ENCODE measurements around the gene SRBD1.

The SRBD1 gene

GRCh38 chr2:45631319-45631718 is 20.3 kb upstream of the SRBD1 start:
- H3K27me3 ChIP-seq (replicated peaks; ENCODE audit: control insufficient read depth, insufficient read depth, low read length): no peaks in the 10 kb centered on the region
- H3K9me3 ChIP-seq (ENCODE audit: control insufficient read depth, low read length): no peaks in the 10 kb centered on the region
- no peaks in the 10 kb centered on the region for H3K4me1 ChIP-seq (ENCODE audit: control insufficient read depth, insufficient read depth, low read length)
- H3K9ac ChIP-seq (ENCODE audit: low read length): no peak overlapping the region
- H3K4me3 ChIP-seq (ENCODE audit: low read length): no peak overlapping the region
- H3K36me3 ChIP-seq (ENCODE audit: control insufficient read depth, insufficient read depth, low read length, severe bottlenecking): no peaks in the 10 kb centered on the region
- no peak for DNase-seq (ENCODE audit: low read depth)

- no peaks in the 10 kb centered on the region for H3K9me3 ChIP-seq (ENCODE audit: control insufficient read depth, low read length)
- no peaks in the 10 kb centered on the region for H3K4me1 ChIP-seq (ENCODE audit: control insufficient read depth, insufficient read depth, low read length)
- H3K4me3 ChIP-seq (ENCODE audit: low read length): no peak overlapping the region
- DNase-seq (ENCODE audit: low read depth): no peak
- no peaks in the 10 kb centered on the region for H3K36me3 ChIP-seq (ENCODE audit: control insufficient read depth, insufficient read depth, low read length, severe bottlenecking)
- no peaks in the 10 kb centered on the region for H3K27me3 ChIP-seq (replicated peaks; ENCODE audit: control insufficient read depth, insufficient read depth, low read length)
- H3K9ac ChIP-seq (ENCODE audit: low read length): no peak overlapping the region
Observed at GRCh38 chr2:45629971-45630370, 18.9 kb upstream of the SRBD1 start.

- H3K27me3 ChIP-seq (replicated peaks; ENCODE audit: control insufficient read depth, insufficient read depth, low read length): no peaks in the 10 kb centered on the region
- DNase-seq (ENCODE audit: low read depth): peak; percentile 41
- H3K9me3 ChIP-seq (ENCODE audit: control insufficient read depth, low read length): no peaks in the 10 kb centered on the region
- no peak overlapping the region for H3K4me3 ChIP-seq (ENCODE audit: low read length)
- H3K9ac ChIP-seq (ENCODE audit: low read length): no peak overlapping the region
- no peaks in the 10 kb centered on the region for H3K4me1 ChIP-seq (ENCODE audit: control insufficient read depth, insufficient read depth, low read length)
- no peaks in the 10 kb centered on the region for H3K36me3 ChIP-seq (ENCODE audit: control insufficient read depth, insufficient read depth, low read length, severe bottlenecking)
Observed at GRCh38 chr2:45627911-45628310, 16.8 kb upstream of the SRBD1 start.

GRCh38 chr2:45626387-45627221 is 15.5 kb upstream of the SRBD1 start:
- Histone ChIP-seq H3K36me3 (ENCODE audit: control insufficient read depth, insufficient read depth, low read length, severe bottlenecking) (no peaks in the 10 kb centered on the region), H3K4me3 (ENCODE audit: low read length) (no peak overlapping the region), H3K4me1 (ENCODE audit: control insufficient read depth, insufficient read depth, low read length) (no peaks in the 10 kb centered on the region), H3K9me3 (ENCODE audit: control insufficient read depth, low read length) (no peaks in the 10 kb centered on the region), H3K27me3 (replicated peaks; ENCODE audit: control insufficient read depth, insufficient read depth, low read length) (no peaks in the 10 kb centered on the region), H3K9ac (ENCODE audit: low read length) (no peak overlapping the region)
- no peak for DNase-seq (ENCODE audit: low read depth)

- H3K36me3 ChIP-seq (ENCODE audit: control insufficient read depth, insufficient read depth, low read length, severe bottlenecking): no peaks in the 10 kb centered on the region
- H3K9ac ChIP-seq (ENCODE audit: low read length): no peak overlapping the region
- DNase-seq (ENCODE audit: low read depth): no peak
- no peaks in the 10 kb centered on the region for H3K9me3 ChIP-seq (ENCODE audit: control insufficient read depth, low read length)
- no peaks in the 10 kb centered on the region for H3K27me3 ChIP-seq (replicated peaks; ENCODE audit: control insufficient read depth, insufficient read depth, low read length)
- H3K4me3 ChIP-seq (ENCODE audit: low read length): no peak overlapping the region
- no peaks in the 10 kb centered on the region for H3K4me1 ChIP-seq (ENCODE audit: control insufficient read depth, insufficient read depth, low read length)
Observed at GRCh38 chr2:45625824-45626223, 14.8 kb upstream of the SRBD1 start.

GRCh38 chr2:45623098-45623497 is 12.0 kb upstream of the SRBD1 start:
- H3K4me3 ChIP-seq (ENCODE audit: low read length): no peak overlapping the region
- no peaks in the 10 kb centered on the region for H3K27me3 ChIP-seq (replicated peaks; ENCODE audit: control insufficient read depth, insufficient read depth, low read length)
- no peak for DNase-seq (ENCODE audit: low read depth)
- H3K4me1 ChIP-seq (ENCODE audit: control insufficient read depth, insufficient read depth, low read length): no peaks in the 10 kb centered on the region
- no peaks in the 10 kb centered on the region for H3K36me3 ChIP-seq (ENCODE audit: control insufficient read depth, insufficient read depth, low read length, severe bottlenecking)
- H3K9ac ChIP-seq (ENCODE audit: low read length): no peak overlapping the region
- H3K9me3 ChIP-seq (ENCODE audit: control insufficient read depth, low read length): no peaks in the 10 kb centered on the region

GRCh38 chr2:45622336-45623075 is 11.4 kb upstream of the SRBD1 start:
- Histone ChIP-seq H3K4me3 (ENCODE audit: low read length) (no peak overlapping the region), H3K36me3 (ENCODE audit: control insufficient read depth, insufficient read depth, low read length, severe bottlenecking) (no peaks in the 10 kb centered on the region), H3K4me1 (ENCODE audit: control insufficient read depth, insufficient read depth, low read length) (no peaks in the 10 kb centered on the region), H3K27me3 (replicated peaks; ENCODE audit: control insufficient read depth, insufficient read depth, low read length) (no peaks in the 10 kb centered on the region), H3K9me3 (ENCODE audit: control insufficient read depth, low read length) (no peaks in the 10 kb centered on the region), H3K9ac (ENCODE audit: low read length) (no peak overlapping the region)
- DNase-seq (ENCODE audit: low read depth): no peak

- Histone ChIP-seq H3K27me3 (replicated peaks; ENCODE audit: control insufficient read depth, insufficient read depth, low read length) (no peaks in the 10 kb centered on the region), H3K9me3 (ENCODE audit: control insufficient read depth, low read length) (no peaks in the 10 kb centered on the region), H3K36me3 (ENCODE audit: control insufficient read depth, insufficient read depth, low read length, severe bottlenecking) (no peaks in the 10 kb centered on the region), H3K4me3 (ENCODE audit: low read length) (no peak overlapping the region), H3K9ac (ENCODE audit: low read length) (no peak overlapping the region), H3K4me1 (ENCODE audit: control insufficient read depth, insufficient read depth, low read length) (peaks cover 42% of the 10 kb centered on the region)
- DNase-seq (ENCODE audit: low read depth): no peak
Observed at GRCh38 chr2:45617496-45617895, 6.4 kb upstream of the SRBD1 start.

GRCh38 chr2:45616658-45617411 is 5.8 kb upstream of the SRBD1 start:
- H3K27me3 ChIP-seq (replicated peaks; ENCODE audit: control insufficient read depth, insufficient read depth, low read length): no peaks in the 10 kb centered on the region
- H3K9ac ChIP-seq (ENCODE audit: low read length): no peak overlapping the region
- H3K4me3 ChIP-seq (ENCODE audit: low read length): no peak overlapping the region
- H3K9me3 ChIP-seq (ENCODE audit: control insufficient read depth, low read length): no peaks in the 10 kb centered on the region
- H3K4me1 ChIP-seq (ENCODE audit: control insufficient read depth, insufficient read depth, low read length): peaks cover 49% of the 10 kb centered on the region
- peak; percentile 68 for DNase-seq (ENCODE audit: low read depth)
- no peaks in the 10 kb centered on the region for H3K36me3 ChIP-seq (ENCODE audit: control insufficient read depth, insufficient read depth, low read length, severe bottlenecking)

GRCh38 chr2:45614871-45615415 is 3.9 kb upstream of the SRBD1 start:
- Histone ChIP-seq H3K4me1 (ENCODE audit: control insufficient read depth, insufficient read depth, low read length) (peaks cover 58% of the 10 kb centered on the region), H3K27me3 (replicated peaks; ENCODE audit: control insufficient read depth, insufficient read depth, low read length) (no peaks in the 10 kb centered on the region), H3K36me3 (ENCODE audit: control insufficient read depth, insufficient read depth, low read length, severe bottlenecking) (no peaks in the 10 kb centered on the region), H3K4me3 (ENCODE audit: low read length) (no peak overlapping the region), H3K9me3 (ENCODE audit: control insufficient read depth, low read length) (no peaks in the 10 kb centered on the region), H3K9ac (ENCODE audit: low read length) (no peak overlapping the region)
- no peak for DNase-seq (ENCODE audit: low read depth)

GRCh38 chr2:45614330-45614729 is 3.3 kb upstream of the SRBD1 start:
- Histone ChIP-seq H3K9ac (ENCODE audit: low read length) (no peak overlapping the region), H3K27me3 (replicated peaks; ENCODE audit: control insufficient read depth, insufficient read depth, low read length) (no peaks in the 10 kb centered on the region), H3K4me1 (ENCODE audit: control insufficient read depth, insufficient read depth, low read length) (peaks cover 60% of the 10 kb centered on the region), H3K4me3 (ENCODE audit: low read length) (no peak overlapping the region), H3K9me3 (ENCODE audit: control insufficient read depth, low read length) (no peaks in the 10 kb centered on the region), H3K36me3 (ENCODE audit: control insufficient read depth, insufficient read depth, low read length, severe bottlenecking) (no peaks in the 10 kb centered on the region)
- DNase-seq (ENCODE audit: low read depth): no peak

Data from adipocyte (in vitro differentiated cells).